HG03521 (cell line): ENCODE results near the gene REX1BD.
"Not testable (repeated sequence)": the region's sequence is repeated elsewhere in the genome, so short reads cannot be mapped to it uniquely, and the experiment has no call there.

Experiments
- ATAC-seq: cut with Tn5 transposase; IDR thresholded peaks from one replicate; pipeline ENCODE4 v1.9.1; 2021; ENCODE audit warnings: mild to moderate bottlenecking, moderate library complexity; ENCODE audit not compliant: unreplicated experiment

REX1BD gene

GRCh38 chr19:18588611-18589379 lies at the start of gene REX1BD:
Gene REX1BD, plus strand, starts transcription at chr19:18588798. Its CDS starts 4 bp downstream, at chr19:18588802.
- ATAC-seq, result peak; percentile 65

- ATAC-seq, result no peak
These were observed 49.2 kb upstream of the REX1BD start for GRCh38 chr19:18539372-18539771.

GRCh38 chr19:18540200-18540599 lies 48.4 kb upstream of the REX1BD start:
- ATAC-seq, result not testable (repeated sequence)

- ATAC-seq, result no peak
These were observed 47.2 kb upstream of the REX1BD start for GRCh38 chr19:18541258-18541991.

DNA sequence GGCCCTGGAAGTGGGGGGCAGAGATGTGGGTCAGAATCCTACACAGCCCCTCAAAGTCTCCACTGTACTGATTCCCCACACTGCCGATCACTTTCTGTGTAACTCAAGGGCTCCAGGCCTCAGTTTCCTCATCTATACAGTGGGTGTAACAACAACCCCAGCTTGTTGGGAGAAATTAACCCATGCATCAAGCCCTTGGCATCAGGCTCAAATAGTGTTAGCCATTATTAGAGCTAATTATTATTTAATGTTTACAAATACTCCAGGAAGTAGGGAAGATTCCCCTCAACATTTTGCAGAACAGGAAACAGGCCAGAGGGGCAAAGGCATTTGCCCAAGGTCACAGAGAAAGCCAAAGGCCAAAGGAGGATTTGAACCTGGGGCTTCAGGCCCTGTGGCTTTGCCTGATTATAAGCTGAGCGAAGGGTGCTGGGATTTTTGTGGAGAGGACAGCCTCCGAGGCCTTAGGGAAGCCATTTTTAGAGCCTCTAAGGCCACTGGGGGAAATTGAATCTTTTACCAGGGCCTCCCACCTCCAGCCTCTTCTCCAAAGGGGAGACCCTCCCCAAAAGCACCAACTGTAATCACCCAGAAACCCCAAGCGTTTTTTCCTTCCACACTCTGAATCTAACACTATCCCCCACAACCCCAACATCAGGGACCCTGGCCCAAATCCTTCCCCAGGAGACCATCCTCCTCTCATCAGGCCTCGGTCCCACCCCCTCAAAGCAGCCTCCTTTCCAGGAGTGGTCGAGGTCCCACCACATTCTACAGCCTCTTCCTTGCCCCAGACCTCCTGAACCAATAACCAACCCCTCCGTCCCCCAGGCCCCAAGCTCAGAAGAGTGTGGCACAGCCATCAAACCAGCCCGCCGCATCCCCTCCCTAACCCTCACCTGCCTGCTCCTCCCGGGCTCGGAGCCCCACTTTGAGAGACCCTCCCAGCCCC lies 46.3 kb upstream of the REX1BD start:
- ATAC-seq, result no peak

DNA sequence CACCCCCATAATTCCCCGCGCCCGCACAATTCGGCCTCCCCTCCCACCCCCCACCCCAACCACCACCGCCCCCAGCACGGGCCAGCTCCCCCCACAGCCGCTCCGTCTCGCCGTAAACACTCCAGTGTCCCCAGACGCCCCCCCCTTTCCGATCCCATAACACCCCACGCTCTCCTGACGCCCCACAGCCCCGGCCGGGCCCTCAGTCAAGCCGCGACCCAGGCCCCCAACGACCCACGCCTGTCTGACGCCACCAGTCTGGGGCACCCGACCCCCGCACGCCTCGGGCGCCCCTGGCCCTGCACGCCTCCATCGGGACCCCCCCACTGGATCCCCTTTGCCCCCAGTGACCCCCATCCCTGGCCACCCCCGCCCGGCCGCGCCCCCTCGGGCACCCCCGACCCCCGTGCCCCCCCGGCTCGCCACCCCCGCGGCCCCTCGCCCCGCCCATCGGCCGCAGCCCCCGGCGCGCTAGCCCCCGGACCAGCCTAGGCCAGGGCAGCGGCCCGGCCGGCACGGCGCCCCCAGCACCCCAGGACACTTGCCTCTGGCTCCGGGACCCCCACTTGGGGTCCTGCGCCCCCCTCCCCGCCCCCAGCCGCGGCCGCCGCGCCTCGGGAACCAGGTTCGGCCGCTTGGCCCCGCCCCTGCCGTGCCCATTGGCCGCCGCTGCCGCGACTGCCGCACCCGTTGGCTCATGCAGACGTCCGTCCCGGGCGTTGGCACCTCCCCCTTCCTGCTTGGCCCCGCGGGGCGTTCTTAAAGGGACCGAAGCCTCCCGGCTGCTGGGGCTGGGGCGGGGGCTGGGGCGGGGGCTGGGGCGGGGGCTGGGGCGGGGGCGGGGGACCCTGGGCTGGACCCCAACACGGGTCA lies 45.4 kb upstream of the REX1BD start, which contains the start of gene FKBP8:
Gene FKBP8 (minus strand): TSS at position 633 of the 873 bp plus-strand sequence. CDS start 1,603 bp downstream, outside the sequence.
- peak; percentile 94 for ATAC-seq

DNA sequence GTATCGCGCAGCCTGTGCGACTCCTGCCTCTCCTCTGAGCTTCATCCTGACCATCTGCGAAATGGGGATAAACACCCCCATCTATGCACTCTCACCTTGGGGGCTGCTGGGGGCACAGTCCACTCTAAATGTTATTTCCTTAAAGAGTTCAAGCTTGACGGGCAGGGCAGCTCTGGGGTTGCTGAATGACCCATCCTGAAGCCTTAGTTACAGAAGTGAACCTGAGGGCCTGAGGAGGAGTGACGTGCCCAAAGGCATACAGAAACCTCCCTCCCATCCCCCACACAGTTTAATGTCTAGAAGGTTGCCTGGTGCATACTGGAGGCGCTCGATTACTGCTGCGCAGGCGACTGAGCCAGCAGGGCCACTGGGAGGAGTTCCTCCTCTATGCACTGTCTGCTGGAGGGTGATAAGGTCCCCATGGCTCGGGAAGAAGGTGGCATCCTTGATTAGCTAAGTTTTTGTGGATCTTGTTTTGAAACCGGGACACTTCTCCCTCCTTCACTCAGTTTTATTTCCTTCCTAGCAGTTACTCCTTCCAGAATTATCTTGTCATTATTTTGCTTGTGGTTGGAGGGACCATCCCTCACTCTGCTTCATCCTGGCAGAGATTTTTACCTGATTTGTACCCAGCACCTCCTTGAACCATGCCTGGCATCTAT lies 44.7 kb upstream of the REX1BD start:
- peak; percentile 42 for ATAC-seq

DNA sequence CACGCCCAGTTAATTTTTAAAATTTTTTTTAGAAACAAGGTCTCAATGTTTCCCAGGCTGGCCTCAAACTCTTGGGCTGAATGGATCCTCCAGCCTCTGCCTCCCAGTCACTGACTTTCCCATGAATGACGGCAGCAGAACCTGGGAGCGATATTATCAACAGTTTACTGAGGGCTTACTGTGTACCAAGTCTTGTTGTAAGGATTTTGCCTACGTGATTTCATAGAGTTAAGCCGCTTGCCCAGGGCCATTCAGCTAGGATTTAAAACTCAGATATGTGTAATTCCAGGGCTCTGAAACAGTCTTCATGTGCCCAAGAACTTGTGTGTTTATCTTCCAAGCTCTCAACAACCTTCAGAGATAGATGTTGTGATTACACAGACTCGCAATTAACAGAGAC lies 37.0 kb upstream of the REX1BD start:
- ATAC-seq, result no peak

- ATAC-seq, result peak; percentile 90
These were observed 31.0 kb upstream of the REX1BD start, which contains the start of gene KXD1 for GRCh38 chr19:18557411-18558201. Gene KXD1, plus strand, starts transcription at chr19:18557870. Its CDS starts 4,187 bp downstream, at chr19:18562057.

DNA sequence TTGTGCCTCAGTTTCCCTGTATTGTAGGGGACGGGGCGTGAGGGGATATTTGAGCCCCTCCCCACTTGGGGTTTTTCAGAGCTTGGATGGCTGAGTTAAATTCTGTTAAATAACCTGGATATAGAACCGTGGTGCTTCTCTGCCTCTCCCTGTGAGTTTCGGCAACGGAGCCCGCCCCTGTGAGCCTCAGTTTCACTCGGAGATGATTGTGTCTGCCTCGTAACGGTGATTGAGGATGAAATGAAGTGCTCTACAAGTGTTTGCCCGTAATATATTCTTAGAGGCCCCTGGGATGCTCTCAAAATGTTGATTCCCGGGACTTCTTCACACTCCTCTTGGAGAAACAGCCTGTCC lies 30.4 kb upstream of the REX1BD start:
- no peak for ATAC-seq

DNA sequence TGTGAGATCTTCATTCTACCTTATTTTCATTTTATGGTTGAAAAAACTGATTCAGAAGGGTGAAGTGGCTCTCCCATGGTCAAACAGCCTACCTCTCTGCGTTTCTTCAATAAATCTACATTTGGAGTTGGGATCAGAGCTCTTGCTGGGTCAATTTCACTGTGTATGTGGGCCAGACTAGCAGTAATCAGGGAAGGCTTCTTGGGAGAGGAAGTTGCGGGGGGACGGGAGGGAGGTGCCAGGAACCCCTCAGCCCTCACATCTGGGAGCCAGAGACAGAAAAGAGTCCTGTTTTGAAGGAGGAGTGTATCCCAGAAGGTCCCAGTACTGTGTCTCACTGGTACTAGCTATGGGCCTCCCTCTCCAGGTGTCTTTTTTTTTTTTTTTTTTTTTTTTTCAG lies 30.0 kb upstream of the REX1BD start:
- no peak for ATAC-seq

GRCh38 chr19:18559685-18560084 lies 28.9 kb upstream of the REX1BD start:
- no peak for ATAC-seq

- no peak for ATAC-seq
These were observed 26.5 kb upstream of the REX1BD start for GRCh38 chr19:18562086-18562485.

DNA sequence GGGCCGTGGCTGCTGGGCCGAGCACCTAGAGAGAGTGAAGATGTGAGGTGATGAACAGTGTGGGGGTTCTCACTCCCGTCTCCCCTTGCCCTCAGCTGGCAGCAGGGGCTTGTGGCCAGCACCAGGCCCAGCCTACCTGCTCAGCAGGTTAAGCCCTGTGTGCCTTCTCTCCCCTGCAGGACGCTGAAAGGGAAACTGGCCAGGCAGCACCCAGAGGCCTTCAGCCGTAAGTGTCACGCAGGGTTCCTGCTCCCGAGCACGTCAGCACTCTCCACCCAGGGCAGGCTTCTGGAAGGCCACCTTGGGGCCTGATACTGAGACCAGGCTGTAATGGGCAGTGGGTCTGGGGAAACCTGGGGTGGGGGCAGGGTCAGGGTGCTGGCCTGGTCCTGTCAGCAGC lies 21.6 kb upstream of the REX1BD start:
- no peak for ATAC-seq

DNA sequence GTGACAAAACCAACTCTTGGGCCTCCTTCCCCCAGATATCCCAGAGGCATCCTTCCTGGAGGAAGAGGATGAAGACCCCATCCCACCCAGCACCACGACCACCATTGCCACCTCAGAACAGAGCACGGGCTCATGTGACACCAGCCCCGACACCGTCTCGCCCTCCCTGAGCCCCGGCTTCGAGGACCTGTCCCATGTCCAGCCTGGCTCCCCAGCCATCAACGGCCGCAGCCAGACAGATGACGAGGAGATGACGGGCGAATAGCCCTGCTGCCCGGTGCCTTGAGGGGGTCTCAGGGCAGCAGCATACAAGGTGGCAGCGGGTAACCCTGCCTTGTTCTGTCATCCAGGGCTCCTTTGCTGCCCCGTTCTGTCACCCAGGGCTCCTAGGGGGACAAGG lies 20.2 kb upstream of the REX1BD start:
- no peak for ATAC-seq

GRCh38 chr19:18571564-18572344 lies 16.8 kb upstream of the REX1BD start, which contains the start of gene UBA52:
Gene UBA52, plus strand, starts transcription at chr19:18571857. Its CDS starts 1,444 bp downstream, at chr19:18573301.
- peak; percentile 93 for ATAC-seq

DNA sequence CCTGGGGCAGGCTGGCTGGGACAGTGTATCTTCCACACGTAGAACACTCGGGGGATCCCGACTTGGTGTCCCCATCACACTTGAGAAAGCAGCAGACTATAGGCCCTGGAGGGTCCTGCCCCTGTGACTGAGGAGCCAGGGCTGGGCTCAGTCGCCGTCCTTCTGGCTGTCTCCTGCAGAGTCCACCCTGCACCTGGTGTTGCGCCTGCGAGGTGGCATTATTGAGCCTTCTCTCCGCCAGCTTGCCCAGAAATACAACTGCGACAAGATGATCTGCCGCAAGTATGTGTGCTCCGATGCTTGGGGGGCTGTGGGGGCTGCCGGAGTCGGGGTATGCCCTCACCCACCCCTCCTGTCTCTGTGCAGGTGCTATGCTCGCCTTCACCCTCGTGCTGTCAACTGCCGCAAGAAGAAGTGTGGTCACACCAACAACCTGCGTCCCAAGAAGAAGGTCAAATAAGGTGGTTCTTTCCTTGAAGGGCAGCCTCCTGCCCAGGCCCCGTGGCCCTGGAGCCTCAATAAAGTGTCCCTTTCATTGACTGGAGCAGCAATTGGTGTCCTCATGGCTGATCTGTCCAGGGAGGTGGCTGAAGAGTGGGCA lies 13.8 kb upstream of the REX1BD start:
- ATAC-seq, result no peak
